NOMO-1 treated with DMSO at 0.1 percent for 48 hours (cell line): Measurements from ENCODE around the gene RPS6KA5.
"Not testable (repeated sequence)": the region's sequence is repeated elsewhere in the genome, so short reads cannot be mapped to it uniquely, and the experiment has no call there.

ENCODE experiments used
- DNase-seq: peaks from one replicate; lab custom pipeline; 2025; ENCODE audit not compliant: unreplicated experiment; lab: John Stamatoyannopoulos, UW

RPS6KA5 gene

GRCh38 chr14:90839024-90839888 is 221.2 kb downstream of the RPS6KA5 start:
- no peak for DNase-seq

GRCh38 chr14:90838531-90838930 is 221.9 kb downstream of the RPS6KA5 start:
- not testable (repeated sequence) for DNase-seq

- no peak for DNase-seq
These were observed 223.1 kb downstream of the RPS6KA5 start for GRCh38 chr14:90837355-90837754.

DNA sequence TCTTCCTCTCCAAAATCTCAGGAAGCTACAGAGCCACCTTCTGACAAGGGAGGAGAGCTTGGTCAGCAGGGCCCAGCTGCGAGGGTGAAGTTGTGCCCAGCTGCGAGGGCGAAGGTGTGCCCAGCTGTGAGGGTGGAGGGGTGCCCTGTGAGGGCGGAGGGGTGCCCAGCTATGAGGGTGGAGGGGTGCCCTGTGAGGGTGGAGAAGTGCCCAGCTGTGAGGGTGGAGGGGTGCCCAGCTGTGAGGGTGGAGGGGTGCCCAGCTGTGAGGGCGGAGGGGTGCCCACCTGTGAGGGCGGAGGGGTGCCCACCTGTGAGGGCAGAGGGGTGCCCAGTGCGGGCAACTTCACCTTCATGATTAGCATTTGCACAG is 223.8 kb downstream of the RPS6KA5 start:
- no peak for DNase-seq

GRCh38 chr14:90831821-90832220 is 228.6 kb downstream of the RPS6KA5 start:
- DNase-seq = no peak

GRCh38 chr14:90830931-90831701 is 229.3 kb downstream of the RPS6KA5 start:
- no peak for DNase-seq

GRCh38 chr14:90829677-90830076 is 230.8 kb downstream of the RPS6KA5 start:
- no peak for DNase-seq

GRCh38 chr14:90828642-90829487 is 231.6 kb downstream of the RPS6KA5 start:
- peak; percentile 48 for DNase-seq

DNA sequence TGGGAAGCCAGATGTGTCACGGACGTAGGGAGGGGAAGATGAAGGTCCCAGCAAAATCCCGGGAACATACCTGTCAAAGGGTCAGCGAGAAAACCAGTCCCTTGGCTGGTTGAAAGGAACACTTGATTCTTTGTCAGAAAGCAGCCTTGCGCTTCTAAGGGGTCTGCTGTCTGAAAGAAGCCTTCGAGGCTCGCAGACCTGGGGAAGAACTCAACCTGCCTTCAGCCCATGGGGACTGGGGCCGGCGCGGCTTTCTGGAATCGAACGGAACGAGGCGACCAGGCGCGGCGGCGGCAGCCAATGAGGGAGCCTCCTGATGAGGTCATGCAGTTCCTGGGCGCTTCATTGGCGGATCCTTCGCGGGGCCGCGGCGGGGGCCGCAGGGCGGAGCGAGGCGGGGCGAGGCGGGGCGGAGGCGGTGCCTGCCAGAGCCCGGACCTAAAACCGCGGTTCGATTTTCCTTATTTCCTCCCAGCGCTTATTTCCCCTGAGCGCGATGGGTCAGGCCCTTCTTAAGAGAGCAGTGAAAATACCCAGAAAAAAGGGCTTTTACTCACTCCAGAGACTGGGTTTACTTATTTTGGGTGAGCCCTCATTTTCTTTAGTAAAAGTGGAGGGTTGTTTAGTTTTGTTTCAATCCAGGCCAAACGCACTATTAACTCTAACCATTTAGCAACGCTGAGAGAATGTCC is 232.4 kb downstream of the RPS6KA5 start:
- DNase-seq = peak; percentile 90

DNA sequence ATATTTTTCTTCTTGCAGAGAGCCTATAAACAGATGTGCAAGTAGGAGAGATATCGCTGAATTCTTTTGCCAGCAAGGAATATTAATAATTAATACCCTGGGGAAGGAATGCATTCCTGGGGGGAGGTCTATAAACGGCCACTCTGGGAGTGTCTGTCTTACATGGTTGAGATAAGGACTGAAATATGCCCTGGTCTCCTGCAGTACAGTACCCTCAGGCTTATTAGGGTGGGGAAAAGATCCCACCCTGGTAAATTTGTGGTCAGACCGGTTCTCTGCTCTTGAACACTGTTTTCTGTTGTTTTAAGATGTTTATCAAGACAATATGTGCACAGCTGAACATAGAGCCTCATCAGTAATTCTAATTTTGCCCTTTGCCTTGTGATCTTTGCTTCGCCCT is 236.9 kb downstream of the RPS6KA5 start:
- DNase-seq = not testable (repeated sequence)

DNA sequence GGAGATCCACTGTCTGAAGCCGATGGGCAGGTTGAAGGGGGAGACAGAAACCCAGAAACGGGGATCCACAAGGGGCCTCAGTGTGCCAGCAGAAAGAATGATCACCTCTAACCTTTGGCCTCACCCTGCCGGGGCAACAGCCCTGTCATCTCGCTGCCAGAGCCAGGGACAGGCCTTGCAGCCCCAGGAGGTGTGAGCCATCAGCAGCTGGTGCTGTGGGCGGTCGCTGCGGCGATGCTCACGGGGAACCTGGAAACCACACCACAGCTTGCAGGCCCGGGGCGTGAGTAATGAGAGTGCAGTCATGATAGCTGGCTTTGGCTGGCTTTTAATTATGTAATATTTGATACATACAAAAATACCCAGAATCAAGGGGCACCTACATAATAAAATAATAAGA is 239.5 kb downstream of the RPS6KA5 start:
- DNase-seq = peak; percentile 18

- DNase-seq = no peak
These were observed 240.6 kb downstream of the RPS6KA5 start for GRCh38 chr14:90819734-90820393.

DNA sequence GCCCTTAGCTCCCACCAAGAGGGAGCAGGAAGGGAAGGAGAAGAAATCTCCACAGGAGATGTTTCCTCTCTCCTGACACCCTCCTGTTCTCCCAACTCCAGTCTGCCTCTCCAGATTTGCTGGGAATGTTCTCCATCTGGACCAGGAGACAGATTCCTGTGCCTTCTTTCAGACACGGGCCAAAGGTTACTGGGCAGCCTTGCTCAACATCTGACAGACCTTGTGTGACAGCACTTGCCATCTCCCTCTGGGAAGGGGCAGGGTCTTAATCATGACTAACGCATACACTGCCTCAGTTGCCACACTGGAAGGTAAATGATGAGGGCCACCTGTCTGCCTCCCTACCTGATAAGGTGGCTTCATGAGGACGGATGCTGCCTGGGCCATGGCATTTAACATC is 241.7 kb downstream of the RPS6KA5 start:
- no peak for DNase-seq

DNA sequence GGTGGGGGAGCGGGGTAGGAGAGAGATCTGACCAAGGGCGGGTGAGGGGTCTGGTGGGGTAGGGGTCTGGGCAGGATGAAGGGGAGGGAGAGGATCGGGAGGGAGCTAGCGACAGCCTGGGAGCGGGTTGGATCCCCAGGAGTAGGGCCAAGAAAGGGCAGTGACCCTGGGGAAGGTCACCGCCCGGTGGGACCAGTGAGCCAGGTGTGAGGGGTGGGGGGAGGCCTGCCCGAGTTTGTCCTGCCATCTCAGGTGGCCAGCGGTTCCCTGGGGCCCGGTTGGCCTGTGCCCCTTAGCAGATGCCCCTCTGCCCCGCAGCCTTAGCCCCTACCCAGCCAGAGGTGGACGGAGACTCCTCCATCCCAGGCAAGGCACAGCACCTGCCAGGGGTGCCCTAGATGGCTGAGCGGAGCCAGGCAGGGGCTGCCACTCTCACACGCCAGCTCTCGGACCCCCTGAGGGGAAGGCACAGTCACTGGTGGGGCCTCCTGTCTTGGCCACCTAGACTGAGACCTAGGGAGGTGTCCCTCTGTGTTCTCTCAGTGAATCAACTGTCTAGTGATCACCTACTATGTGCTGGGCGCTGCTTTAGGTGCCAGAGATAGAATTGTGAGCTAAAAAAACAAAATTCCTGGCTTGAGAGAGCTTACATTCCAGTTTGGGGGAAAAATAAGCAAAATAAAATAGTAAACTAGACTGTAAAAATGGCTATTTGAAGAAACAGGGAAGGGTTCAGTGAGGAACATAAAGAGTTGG is 243.6 kb downstream of the RPS6KA5 start:
- no peak for DNase-seq

DNA sequence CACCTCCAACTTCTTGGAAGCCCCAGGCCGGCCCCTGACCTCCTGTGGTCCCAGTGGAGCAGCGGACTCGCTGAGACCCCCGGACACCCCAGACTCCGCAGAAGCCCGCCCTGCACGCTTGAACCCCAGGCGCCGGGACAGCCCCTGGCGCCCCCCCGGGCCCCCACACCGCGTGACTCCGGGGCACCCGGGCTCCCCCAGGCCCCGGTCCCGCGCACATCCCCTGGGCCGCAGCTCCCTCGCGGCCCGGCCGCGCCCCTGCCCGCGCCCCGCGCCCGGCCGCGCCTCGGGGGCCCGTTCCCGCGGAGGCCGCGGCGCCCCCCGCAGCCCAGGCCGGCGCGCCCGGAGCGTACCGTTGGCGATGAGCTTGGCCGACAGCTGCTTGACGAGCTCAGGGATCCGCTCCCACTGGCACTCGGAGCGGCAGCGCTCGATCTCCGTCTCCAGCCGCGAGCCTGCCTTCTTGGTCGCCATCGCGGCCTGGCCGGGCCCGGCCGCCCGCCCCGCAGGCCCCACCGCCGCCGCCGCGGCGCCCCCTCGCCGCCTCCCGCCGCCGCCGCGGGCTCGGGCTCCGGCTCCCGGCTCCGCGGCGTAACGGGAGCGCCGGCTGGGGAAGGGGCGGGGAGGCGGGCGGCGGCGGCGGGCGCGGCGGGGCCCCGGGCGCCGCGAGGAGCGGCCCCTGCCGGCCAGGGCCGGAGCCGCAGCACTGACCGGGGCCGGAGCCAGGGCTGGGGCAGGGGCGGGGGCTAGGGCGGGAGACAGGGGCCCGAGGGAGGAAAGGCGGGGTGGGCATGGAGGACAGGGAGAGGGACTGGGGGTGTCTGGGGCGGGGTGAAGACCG is 244.4 kb downstream of the RPS6KA5 start, which contains the start of gene TTC7B:
Gene TTC7B, minus strand, starts transcription at position 609 of the 841 bp plus-strand sequence. Its CDS starts 135 bp downstream, at position 474.
- peak; percentile 23 for DNase-seq

DNA sequence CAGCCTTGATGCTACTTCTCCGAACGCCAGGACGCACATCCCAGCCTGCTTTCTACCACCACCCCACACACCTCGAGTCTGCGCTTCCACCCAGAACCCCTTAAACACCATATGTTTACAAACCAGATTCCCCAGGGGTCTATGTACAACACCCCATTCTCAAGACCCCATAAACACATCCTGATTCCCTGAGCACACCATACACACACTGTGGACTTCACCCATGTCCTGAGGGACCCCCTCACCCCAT is 244.9 kb downstream of the RPS6KA5 start:
- DNase-seq = no peak

DNA sequence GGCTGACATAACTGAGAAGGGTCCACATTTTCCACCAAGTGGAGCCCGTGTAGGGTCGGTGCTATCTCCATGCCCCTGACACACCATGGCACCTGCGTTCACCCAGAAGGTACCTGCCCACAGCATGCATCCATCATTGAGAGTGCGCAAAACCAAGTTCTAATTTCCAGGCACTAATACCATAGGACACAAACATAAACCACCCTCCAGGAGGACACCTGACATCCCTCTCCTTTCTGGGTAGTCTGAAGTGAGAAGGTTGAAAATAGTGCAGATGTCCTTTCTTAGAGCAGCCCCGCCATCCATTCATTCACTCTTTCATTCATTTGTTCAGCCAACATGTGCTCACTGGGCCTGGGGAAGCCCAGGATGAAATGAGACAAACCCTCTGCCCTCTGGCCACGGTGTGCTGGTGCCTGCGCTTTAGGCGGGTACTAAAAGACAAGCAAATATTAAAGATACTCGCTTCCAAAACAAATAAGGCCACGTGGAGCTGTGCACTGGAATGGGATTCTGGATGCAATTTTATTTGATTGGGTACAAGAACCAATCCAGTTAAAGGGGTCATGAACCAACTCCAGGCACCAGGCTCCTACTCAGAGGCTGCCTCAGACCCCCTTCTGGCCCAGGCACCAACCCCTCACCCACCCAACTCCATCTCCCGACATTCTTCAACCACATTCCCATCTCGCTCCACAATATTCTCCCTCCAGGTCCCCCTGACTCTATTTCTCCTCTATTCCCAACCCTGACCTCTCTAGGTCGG is 245.5 kb downstream of the RPS6KA5 start:
- no peak for DNase-seq

DNA sequence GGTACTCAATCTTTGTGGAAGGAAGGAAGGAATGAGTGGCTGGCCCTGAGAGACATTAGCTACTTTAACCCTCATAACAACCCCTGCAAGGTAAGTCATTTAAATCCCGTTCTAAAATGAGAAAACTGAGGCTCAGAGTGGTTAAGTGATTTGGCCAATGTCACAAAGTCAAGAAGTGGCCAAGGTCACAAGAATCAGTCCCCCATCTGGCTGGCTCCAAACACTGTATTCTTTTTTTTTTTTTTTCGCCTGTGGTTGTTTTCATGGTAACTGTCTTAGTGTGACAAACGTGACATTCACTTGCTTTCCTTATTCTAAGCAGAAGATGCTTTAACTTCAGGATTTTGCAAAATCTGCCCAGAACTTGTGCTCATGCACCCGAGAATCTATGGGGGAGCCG is 247.0 kb downstream of the RPS6KA5 start:
- no peak for DNase-seq
